ENCODE results near the gene GNPTAB.
A peak's percentile ranks its signal among the peaks of the same experiment; 100 is the strongest.

Gene GNPTAB

GRCh38 chr12:101732318-101732717 is 98.4 kb downstream of the GNPTAB start:
- no peak for DNase-seq

- DNase-seq: no peak
Measured at GRCh38 chr12:101729842-101730241, 100.9 kb downstream of the GNPTAB start.

GRCh38 chr12:101727098-101727497 is 103.7 kb downstream of the GNPTAB start:
- DNase-seq: no peak

GRCh38 chr12:101722392-101722791 is 108.4 kb downstream of the GNPTAB start:
- DNase-seq: no peak

GRCh38 chr12:101720118-101720517 is 110.6 kb downstream of the GNPTAB start:
- no peak for DNase-seq

GRCh38 chr12:101719566-101719965 is 111.2 kb downstream of the GNPTAB start:
- DNase-seq: peak; percentile 18

GRCh38 chr12:101714877-101715444 is 115.8 kb downstream of the GNPTAB start:
- no peak for DNase-seq

GRCh38 chr12:101713930-101714329 is 116.8 kb downstream of the GNPTAB start:
- DNase-seq: no peak

GRCh38 chr12:101713059-101713682 is 117.6 kb downstream of the GNPTAB start:
- DNase-seq: no peak

GRCh38 chr12:101710288-101710687 is 120.5 kb downstream of the GNPTAB start:
- DNase-seq: no peak

GRCh38 chr12:101707131-101707782 is 123.5 kb downstream of the GNPTAB start:
- no peak for DNase-seq

GRCh38 chr12:101706403-101706802 is 124.4 kb downstream of the GNPTAB start:
- DNase-seq: no peak

- DNase-seq: no peak
Measured at GRCh38 chr12:101703487-101703886, 127.3 kb downstream of the GNPTAB start.

GRCh38 chr12:101700299-101700820 is 130.4 kb downstream of the GNPTAB start:
- no peak for DNase-seq

GRCh38 chr12:101698800-101699347 is 131.9 kb downstream of the GNPTAB start:
- DNase-seq: peak; percentile 23

- DNase-seq: peak; percentile 9
Measured at GRCh38 chr12:101697930-101698799, 132.6 kb downstream of the GNPTAB start.

- DNase-seq: peak; percentile 51
Measured at GRCh38 chr12:101697197-101697929, 133.4 kb downstream of the GNPTAB start, which contains the start of gene CHPT1. Gene CHPT1, plus strand, starts transcription at chr12:101697640. Its CDS starts 222 bp downstream, at chr12:101697862.

GRCh38 chr12:101696251-101697196 is 134.2 kb downstream of the GNPTAB start:
- DNase-seq: no peak

- no peak for DNase-seq
Measured at GRCh38 chr12:101695706-101696105, 135.1 kb downstream of the GNPTAB start.

Measured in fibroblast of skin of back (primary cell).